RWPE2 (cell line): ENCODE measurements around the gene CDON.

Source experiments
- ATAC-seq: fragments of 200-7000 bp; cut with Tn5 transposase; 3 replicates; pipeline ENCODE4 v1.9.1; 2021; ENCODE audit warnings: low read depth
- DNase-seq: peaks from one replicate; pipeline ENCODE4 v3.0.0-alpha.2; 2020; ENCODE audit warnings: low spot score
- H3K27ac ChIP-seq: fragments of 450-650 bp; 2 replicates; pipeline ENCODE4 v1.5.1; 2017; ENCODE audit warnings: mild to moderate bottlenecking; ENCODE audit not compliant: poor library complexity, severe bottlenecking
- H3K27me3 ChIP-seq: fragments of 250-450 bp; sonication (Bioruptor Pico); 2 replicates; pipeline ENCODE4 v1.5.1; 2021; ENCODE audit warnings: mild to moderate bottlenecking, moderate library complexity; ENCODE audit not compliant: insufficient read depth, poor library complexity, severe bottlenecking
- H3K36me3 ChIP-seq: fragments of 250-450 bp; sonication (Bioruptor Pico); 2 replicates; pipeline ENCODE4 v1.5.1; 2020; ENCODE audit warnings: low read depth, mild to moderate bottlenecking, moderate library complexity
- H3K4me1 ChIP-seq: fragments of 250-450 bp; sonication (Bioruptor Pico); 2 replicates; pipeline ENCODE4 v1.5.1; 2021; ENCODE audit warnings: mild to moderate bottlenecking, moderate library complexity; ENCODE audit not compliant: insufficient read depth, poor library complexity, severe bottlenecking
- H3K4me3 ChIP-seq: fragments of 250-450 bp; sonication (Bioruptor Pico); 2 replicates; pipeline ENCODE4 v1.5.1; 2021; ENCODE audit warnings: mild to moderate bottlenecking, moderate library complexity; ENCODE audit not compliant: severe bottlenecking
- H3K9me3 ChIP-seq: fragments of 250-450 bp; sonication (Bioruptor Pico); 2 replicates; pipeline ENCODE4 v1.5.1; 2021; ENCODE audit warnings: mild to moderate bottlenecking, moderate library complexity; ENCODE audit not compliant: severe bottlenecking
- CTCF ChIP-seq: fragments of 450-650 bp; IDR thresholded peaks from one replicate; pipeline ENCODE4 v1.5.1; 2017; ENCODE audit warnings: mild to moderate bottlenecking, moderate library complexity; ENCODE audit not compliant: poor library complexity, severe bottlenecking

Gene CDON

DNA sequence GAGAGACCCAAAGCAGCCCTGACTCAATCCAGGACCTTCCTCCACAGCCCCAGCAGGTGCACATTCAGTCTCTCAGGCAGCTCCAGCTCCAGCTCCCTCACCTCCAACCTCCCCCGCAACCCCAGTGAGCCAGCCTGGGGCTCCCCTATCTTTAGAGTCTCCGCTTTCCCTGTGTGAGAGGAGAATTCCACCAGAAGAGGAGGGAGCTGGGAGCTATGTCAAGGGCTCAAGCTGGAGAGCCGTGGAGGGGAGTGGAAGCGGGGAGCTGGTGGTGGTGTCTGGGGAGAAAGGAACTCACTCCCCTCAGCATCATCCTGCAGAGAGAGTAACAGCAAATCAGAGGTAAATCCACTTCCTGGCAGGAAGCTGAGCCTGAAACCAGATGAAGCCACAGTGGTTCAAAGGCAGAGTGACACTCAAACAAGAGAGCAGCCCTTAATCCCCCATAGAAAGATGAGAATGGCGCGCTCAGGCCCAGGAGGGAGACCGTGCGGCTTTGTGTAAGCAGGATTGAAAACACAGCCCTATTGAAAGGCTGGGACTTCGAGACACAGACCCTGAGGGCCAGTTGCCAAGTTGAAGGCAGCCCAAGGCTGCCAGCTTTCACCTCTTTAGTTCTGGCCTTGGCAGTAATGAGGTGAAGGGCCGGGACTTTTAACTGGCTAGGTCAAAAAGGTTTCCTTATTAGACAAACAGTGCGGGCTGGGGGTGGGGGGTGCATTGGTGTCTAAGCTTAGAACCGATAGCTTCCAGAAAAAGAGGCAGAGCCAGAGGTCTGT, 21.4 kb upstream of the CDON start:
- H3K27me3 ChIP-seq = no peaks in the 10 kb centered on the region
- no peak overlapping the region for H3K4me3 ChIP-seq
- no peaks in the 10 kb centered on the region for H3K9me3 ChIP-seq
- no peak; the same call in 2 of the 3 replicates for ATAC-seq
- no peaks in the 10 kb centered on the region for H3K4me1 ChIP-seq
- H3K36me3 ChIP-seq = no peaks in the 10 kb centered on the region
- no peak for TF ChIP-seq CTCF
- DNase-seq = no peak
- no peak overlapping the region for H3K27ac ChIP-seq

GRCh38 chr11:126082251-126083109, 19.8 kb upstream of the CDON start:
- Histone ChIP-seq H3K4me1 (no peaks in the 10 kb centered on the region), H3K27ac (no peak overlapping the region), H3K36me3 (no peaks in the 10 kb centered on the region), H3K27me3 (no peaks in the 10 kb centered on the region), H3K9me3 (no peaks in the 10 kb centered on the region), H3K4me3 (no peak overlapping the region)
- no peak for DNase-seq
- TF ChIP-seq CTCF = no peak
- ATAC-seq = no peak

- no peak for TF ChIP-seq CTCF
- DNase-seq (no peak), ATAC-seq (no peak)
- Histone ChIP-seq H3K9me3 (no peaks in the 10 kb centered on the region), H3K27ac (no peak overlapping the region), H3K4me3 (no peak overlapping the region), H3K4me1 (no peaks in the 10 kb centered on the region), H3K27me3 (no peaks in the 10 kb centered on the region), H3K36me3 (no peaks in the 10 kb centered on the region)
Observed at GRCh38 chr11:126081915-126082250, 19.2 kb upstream of the CDON start.

DNA sequence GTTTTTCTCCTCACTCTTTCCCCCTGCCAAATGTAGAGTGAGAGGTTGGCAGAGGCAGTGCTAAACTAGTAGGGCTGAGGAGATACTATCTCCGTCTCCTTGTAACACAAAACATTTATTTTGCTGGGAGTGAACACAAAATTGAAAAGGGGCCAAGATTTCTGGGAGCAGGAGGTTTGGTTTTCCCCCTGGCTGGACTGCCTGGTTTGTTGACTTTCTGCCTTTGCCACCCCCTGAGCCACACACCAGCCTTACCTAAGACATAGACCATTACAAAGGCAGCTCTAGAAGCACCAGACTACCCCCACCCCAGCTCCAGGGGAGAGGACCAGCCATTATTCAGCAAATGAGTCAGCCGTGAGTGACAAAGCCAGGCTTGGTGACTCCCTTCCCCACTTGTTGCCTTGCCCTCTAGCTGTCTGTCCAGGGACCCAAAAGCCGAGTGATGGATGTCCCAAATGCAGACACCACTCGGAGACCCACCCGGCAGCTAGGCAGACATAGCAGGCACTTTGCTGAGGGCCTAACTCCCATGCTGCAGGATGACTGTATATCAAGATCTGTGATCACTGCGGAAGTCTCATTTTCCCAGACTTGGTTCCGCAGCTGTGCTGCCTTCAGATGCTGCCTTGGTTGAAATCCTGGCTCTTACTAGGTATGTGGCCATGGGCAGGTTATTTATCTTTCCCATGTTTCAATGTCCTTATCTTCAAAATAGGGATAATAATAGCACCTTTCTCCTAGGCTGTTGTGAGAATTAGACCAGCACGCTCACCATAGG, 17.7 kb upstream of the CDON start:
- H3K9me3 ChIP-seq = no peaks in the 10 kb centered on the region
- TF ChIP-seq CTCF = no peak
- no peaks in the 10 kb centered on the region for H3K36me3 ChIP-seq
- H3K27ac ChIP-seq = no peak overlapping the region
- DNase-seq (no peak), ATAC-seq (0 out of 3 replicates have a peak, but pooled peaks have one; percentile 25)
- no peaks in the 10 kb centered on the region for H3K27me3 ChIP-seq
- H3K4me3 ChIP-seq = no peak overlapping the region
- no peaks in the 10 kb centered on the region for H3K4me1 ChIP-seq
